Measurements from ENCODE around the gene CMC2. TPM values are rescaled to one million over a fixed set of nuclear protein-coding genes. Genes with fewer than 3 reads are reported as not detected.

The CMC2 gene
- total and polyA plus RNA-seq, 9 donors, result 19.1 to 41.1 (median 25.9) TPM

DNA sequence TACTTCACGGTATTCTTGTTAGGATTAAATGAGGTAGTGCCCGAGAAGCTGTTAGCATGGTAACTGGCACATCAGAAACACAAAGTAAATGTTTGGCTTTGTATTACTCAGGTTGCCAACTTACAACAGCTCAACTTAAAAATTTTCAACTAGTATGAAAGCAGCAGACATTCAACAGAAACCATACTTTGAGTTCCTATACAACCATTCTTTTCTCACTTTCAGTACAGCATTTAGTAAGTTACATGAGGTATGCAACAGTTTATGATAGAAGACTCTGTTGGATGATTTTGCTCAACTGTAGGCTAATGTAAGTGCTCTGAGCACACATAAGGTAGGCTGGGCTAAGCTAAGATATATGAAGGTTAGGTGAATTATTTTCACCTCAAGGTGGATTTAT lies 8.0 kb upstream of the CMC2 start:
- no peak overlapping the region for H3K4me3 ChIP-seq
- WGBS, 3 donors, result 92 to 95% (median 94%) methylated on average over 2 of the region's 2 CpGs
- TF ChIP-seq, protein P1, sequence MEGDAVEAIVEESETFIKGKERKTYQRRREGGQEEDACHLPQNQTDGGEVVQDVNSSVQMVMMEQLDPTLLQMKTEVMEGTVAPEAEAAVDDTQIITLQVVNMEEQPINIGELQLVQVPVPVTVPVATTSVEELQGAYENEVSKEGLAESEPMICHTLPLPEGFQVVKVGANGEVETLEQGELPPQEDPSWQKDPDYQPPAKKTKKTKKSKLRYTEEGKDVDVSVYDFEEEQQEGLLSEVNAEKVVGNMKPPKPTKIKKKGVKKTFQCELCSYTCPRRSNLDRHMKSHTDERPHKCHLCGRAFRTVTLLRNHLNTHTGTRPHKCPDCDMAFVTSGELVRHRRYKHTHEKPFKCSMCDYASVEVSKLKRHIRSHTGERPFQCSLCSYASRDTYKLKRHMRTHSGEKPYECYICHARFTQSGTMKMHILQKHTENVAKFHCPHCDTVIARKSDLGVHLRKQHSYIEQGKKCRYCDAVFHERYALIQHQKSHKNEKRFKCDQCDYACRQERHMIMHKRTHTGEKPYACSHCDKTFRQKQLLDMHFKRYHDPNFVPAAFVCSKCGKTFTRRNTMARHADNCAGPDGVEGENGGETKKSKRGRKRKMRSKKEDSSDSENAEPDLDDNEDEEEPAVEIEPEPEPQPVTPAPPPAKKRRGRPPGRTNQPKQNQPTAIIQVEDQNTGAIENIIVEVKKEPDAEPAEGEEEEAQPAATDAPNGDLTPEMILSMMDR (IDR thresholded peaks at IDR 0.05), result no peak
- no peaks in the 10 kb centered on the region for H3K36me3 ChIP-seq
- no peaks in the 10 kb centered on the region for H3K4me1 ChIP-seq (ENCODE audit: insufficient read depth)
- no peaks in the 10 kb centered on the region for H3K9me3 ChIP-seq
- intact Hi-C loops (cut with DNase I), result no loop called here
- no peak overlapping the region for H3K27ac ChIP-seq
- no peak for DNase-seq
- no peaks in the 10 kb centered on the region for H3K27me3 ChIP-seq

DNA sequence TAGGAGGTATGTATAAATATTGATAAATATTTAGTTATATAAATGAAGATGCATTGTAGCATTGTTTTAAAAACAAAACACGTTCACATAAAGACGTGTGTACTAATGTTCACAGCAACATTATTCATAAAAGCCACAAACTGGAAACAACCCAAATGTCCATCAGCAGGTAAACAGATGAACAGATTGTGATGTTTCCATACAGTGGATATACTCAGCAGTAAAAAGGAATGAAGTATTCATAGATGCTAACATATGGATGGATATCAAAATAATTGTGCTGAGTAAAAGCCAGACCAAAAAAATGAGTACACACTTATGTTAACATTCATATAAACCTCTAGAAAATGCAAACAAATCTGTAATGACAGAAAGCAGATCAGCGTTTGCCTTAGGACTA lies 6.3 kb upstream of the CMC2 start:
- H3K27me3 ChIP-seq, result no peaks in the 10 kb centered on the region
- no peak for DNase-seq
- no peaks in the 10 kb centered on the region for H3K4me1 ChIP-seq (ENCODE audit: insufficient read depth)
- no peak overlapping the region for H3K27ac ChIP-seq
- H3K36me3 ChIP-seq, result no peaks in the 10 kb centered on the region
- intact Hi-C loops (cut with DNase I), result no loop called here
- WGBS, 3 donors, result 89 to 93% (median 93%) methylated on average over 3 of the region's 3 CpGs
- H3K4me3 ChIP-seq, result no peak overlapping the region
- TF ChIP-seq EP300 (IDR thresholded peaks at IDR 0.05) (no peak), POLR2A (IDR thresholded peaks at IDR 0.05) (no peak)
- TF ChIP-seq, protein P1 (IDR thresholded peaks at IDR 0.05), result no peak
- H3K9me3 ChIP-seq, result no peaks in the 10 kb centered on the region

DNA sequence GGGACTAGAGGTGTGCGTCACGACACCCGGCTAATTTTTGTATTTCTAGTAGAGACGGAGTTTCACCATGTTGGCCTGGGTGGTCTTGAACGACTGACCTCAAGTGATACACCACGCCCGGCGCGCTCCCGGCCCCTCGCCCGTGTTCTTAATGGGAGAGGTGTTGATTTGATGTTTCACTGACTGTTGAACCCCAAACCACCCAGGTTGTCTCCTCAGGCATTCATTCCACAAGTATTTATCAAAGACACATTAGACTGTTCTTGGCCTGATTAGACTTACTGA lies 1.8 kb upstream of the CMC2 start:
- Histone ChIP-seq H3K4me1 (ENCODE audit: insufficient read depth) (peaks cover 9% of the 10 kb centered on the region), H3K27me3 (no peaks in the 10 kb centered on the region), H3K36me3 (no peaks in the 10 kb centered on the region), H3K4me3 (no peak overlapping the region), H3K9me3 (no peaks in the 10 kb centered on the region), H3K27ac (no peak overlapping the region)
- TF ChIP-seq, protein P1 (IDR thresholded peaks at IDR 0.05), result no peak
- no peak for TF ChIP-seq EP300 (IDR thresholded peaks at IDR 0.05)
- TF ChIP-seq POLR2A (IDR thresholded peaks at IDR 0.05), result no peak
- intact Hi-C loops (cut with DNase I), result loop anchor here in 1 of 4 donors (10.0 kb wide), 1 partner anchor 726 kb away; no protein-coding TSS in a partner anchor
- peak in 4 of 5 donors; percentile 18 to 47 (median 39) for DNase-seq
- WGBS, 3 donors, result 93 to 96% (median 94%) methylated on average over 12 of the region's 12 CpGs

DNA sequence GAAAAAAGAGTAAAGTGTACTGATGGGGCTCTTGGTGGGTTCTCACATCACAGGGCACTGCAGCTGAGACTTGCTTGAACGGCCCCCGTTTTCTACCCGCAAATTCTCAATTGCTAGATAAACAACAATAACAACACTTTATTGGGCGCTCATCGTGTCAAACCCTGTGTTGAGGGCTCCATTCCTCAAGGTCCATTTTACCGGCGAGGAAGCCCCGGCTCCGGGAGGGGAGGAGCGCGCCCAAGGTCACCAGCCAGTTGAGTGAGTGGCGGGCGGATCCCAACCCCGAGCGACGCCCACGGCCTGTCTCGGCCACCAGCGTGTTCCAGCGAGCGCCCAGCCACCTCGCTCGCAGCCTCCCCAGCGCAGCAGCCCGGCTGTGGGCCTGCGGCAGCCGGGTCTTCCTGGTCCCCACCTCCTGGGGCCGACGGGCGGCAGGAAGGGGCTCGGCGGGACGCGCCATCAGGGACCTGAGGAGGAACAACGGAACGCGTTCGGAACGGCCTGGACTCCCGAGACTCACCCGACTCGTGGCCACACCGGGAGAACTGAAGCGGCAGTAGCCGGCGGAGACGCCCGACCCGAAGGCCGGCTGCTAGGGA lies 373 bp downstream of the CMC2 start:
- Histone ChIP-seq H3K4me3 (peak overlapping the region; percentile 81), H3K9me3 (no peaks in the 10 kb centered on the region), H3K4me1 (ENCODE audit: insufficient read depth) (peaks cover 9% of the 10 kb centered on the region), H3K27ac (peak overlapping the region; percentile 94 to 98), H3K36me3 (no peaks in the 10 kb centered on the region), H3K27me3 (no peaks in the 10 kb centered on the region)
- WGBS, 3 donors, result 0 to 1% (median 0%) methylated on average over 28 to 50 of the region's 50 CpGs
- DNase-seq, result peak; percentile 62 to 79 (median 73)
- TF ChIP-seq, protein P1 (IDR thresholded peaks at IDR 0.05), result no peak
- TF ChIP-seq EP300 (IDR thresholded peaks at IDR 0.05) (no peak), POLR2A (IDR thresholded peaks at IDR 0.05) (no peak)
- intact Hi-C loops (cut with DNase I), result loop anchor here in 1 of 4 donors (2.0 to 10.0 kb wide), 2 partner anchors 70 to 728 kb away; partner anchors contain the start of gene C16orf46

Data from ovary (tissue), 9 donors.